B cell (primary cell): ENCODE data around the gene MYL10. TPM values are rescaled to one million over a fixed set of nuclear protein-coding genes. Genes with fewer than 3 reads are reported as not detected.

Experiments used
- ATAC-seq: fragments of 200-7000 bp; cut with Tn5 transposase; one replicate; pipeline ENCODE4 v1.10.0; 2021; ENCODE audit warnings: low read depth, mild to moderate bottlenecking, moderate number of reproducible peaks, moderate library complexity
- CTCF ChIA-PET: fragments of 350-600 bp; sonication (Branson Sonifier 250); formaldehyde crosslinking; loops from one replicate; lab custom pipeline; 2021; ENCODE audit warnings: antibody characterized with exemption, inconsistent platforms; lab: Charles Lee
- POLR2A ChIA-PET: fragments of 350-600 bp; sonication (Branson Sonifier 250); formaldehyde crosslinking; loops from one replicate; lab custom pipeline; 2021; ENCODE audit warnings: antibody characterized with exemption; lab: Charles Lee
- DNase-seq: peaks from one replicate; pipeline ENCODE4 v3.0.0; 2013
- H2AFZ ChIP-seq: 2 replicates; pipeline ENCODE4 v1.6.1; 2012; ENCODE audit warnings: mild to moderate bottlenecking, low read depth, low read length; ENCODE audit not compliant: insufficient read depth, poor library complexity, severe bottlenecking
- H3K27ac ChIP-seq, 2 donors: 1 replicate in 1 of 2; 2 replicates in 1 of 2; pipeline ENCODE4 v1.5.1; 2012 to 2013; ENCODE audit warnings: low read length in 2 of 2, mild to moderate bottlenecking in 2 of 2, moderate library complexity in 1 of 2
- H3K27me3 ChIP-seq, 4 experiments: fragments of 200-600 bp in 1 of 4; sonication (generic) in 1 of 4; replicated peaks in 1 of 4; 1 replicate in 2 of 4; 2 replicates in 2 of 4; pipeline versions ENCODE4 v1.6.1 to v1.7.0; 2013 to 2016; ENCODE audit warnings: low read length in 3 of 4, mild to moderate bottlenecking in 2 of 4, mixed read lengths in 1 of 4, moderate library complexity in 1 of 4; ENCODE audit not compliant: insufficient read depth in 4 of 4, control insufficient read depth in 3 of 4; ENCODE audit errors: control extremely low read depth in 1 of 4
- H3K36me3 ChIP-seq, 2 experiments: replicated peaks in 1 of 2; 1 replicate in 1 of 2; 2 replicates in 1 of 2; pipeline versions ENCODE4 v1.6.1 to v1.7.1; 2013; ENCODE audit warnings: low read length in 1 of 2; ENCODE audit not compliant: insufficient read depth in 2 of 2, control insufficient read depth in 1 of 2; ENCODE audit errors: control extremely low read depth in 1 of 2, extremely low read depth in 1 of 2
- H3K4me1 ChIP-seq, 2 donors: fragments of 200-600 bp in 1 of 2; sonication (generic) in 1 of 2; 1 replicate in 1 of 2; 2 replicates in 1 of 2; pipeline versions ENCODE4 v1.5.1 to v1.6.1; 2013 to 2017; ENCODE audit warnings: low read length in 2 of 2; ENCODE audit not compliant: control insufficient read depth in 2 of 2, insufficient read depth in 2 of 2
- H3K4me2 ChIP-seq: replicated peaks from 2 replicates; pipeline ENCODE3; 2012; ENCODE audit warnings: mild to moderate bottlenecking, low read depth, low read length; ENCODE audit not compliant: poor library complexity, severe bottlenecking
- H3K4me3 ChIP-seq, 5 experiments: fragments of 200-600 bp in 1 of 5; sonication (generic) in 1 of 5; 1 replicate in 3 of 5; 2 replicates in 2 of 5; pipeline versions ENCODE4 v1.5.1 to v1.7.0; 2011 to 2016; ENCODE audit warnings: low read length in 4 of 5, mild to moderate bottlenecking in 4 of 5, low read depth in 2 of 5, control low read depth in 1 of 5, moderate library complexity in 1 of 5; ENCODE audit not compliant: insufficient read depth in 1 of 5; ENCODE audit errors: control extremely low read depth in 1 of 5, extremely low read depth in 1 of 5
- H3K79me2 ChIP-seq: fragments of 200-600 bp; sonication (generic); one replicate; pipeline ENCODE4 v1.6.0; 2016; ENCODE audit warnings: low read length; ENCODE audit not compliant: control insufficient read depth, insufficient read depth
- H3K9ac ChIP-seq: fragments of 200-600 bp; sonication (generic); 2 replicates; pipeline ENCODE4 v1.6.1; 2017; ENCODE audit warnings: mild to moderate bottlenecking, low read length, moderate library complexity
- H3K9me3 ChIP-seq, 3 donors: one replicate each; pipeline versions ENCODE4 v1.6.1 to v1.7.1; 2013; ENCODE audit warnings: low read length in 2 of 3; ENCODE audit not compliant: control insufficient read depth in 2 of 3, insufficient read depth in 1 of 3; ENCODE audit errors: control extremely low read depth in 1 of 3
- H4K20me1 ChIP-seq: 2 replicates; pipeline ENCODE4 v1.6.0; 2012; ENCODE audit warnings: mild to moderate bottlenecking, low read length; ENCODE audit not compliant: insufficient read depth, control insufficient read depth, poor library complexity, severe bottlenecking
- H3K27ac Mint-ChIP-seq: one replicate; pipeline ENCODE4 v1.8.0; 2021; ENCODE audit warnings: mixed read lengths
- H3K27me3 Mint-ChIP-seq: one replicate; pipeline ENCODE4 v1.8.0; 2021; ENCODE audit warnings: mixed read lengths
- H3K4me1 Mint-ChIP-seq: one replicate; pipeline ENCODE4 v1.8.0; 2021; ENCODE audit warnings: mixed read lengths
- H3K4me3 Mint-ChIP-seq: one replicate; pipeline ENCODE4 v1.8.0; 2021; ENCODE audit warnings: mixed read lengths
- H3K9me3 Mint-ChIP-seq: one replicate; pipeline ENCODE4 v1.8.0; 2022; ENCODE audit warnings: mixed read lengths; ENCODE audit not compliant: insufficient read depth
- EZH2 ChIP-seq: IDR thresholded peaks from 2 replicates; pipeline ENCODE4 v1.6.1; 2012; ENCODE audit warnings: borderline replicate concordance, low read depth, mild to moderate bottlenecking, moderate library complexity, low read length; ENCODE audit not compliant: insufficient read depth, poor library complexity, severe bottlenecking
- WGBS: methylation state at CpG from one replicate; pipeline ENCODE4 v1.1.5; 2013; ENCODE audit warnings: missing lambda C conversion rate; ENCODE audit not compliant: insufficient coverage; 5-methylcytosine and 5-hydroxymethylcytosine counted together
- intact Hi-C: fragments of 100-400 bp; cut with micrococcal nuclease; formaldehyde crosslinking; loops from one replicate; pipeline ENCODE4 v1.10.0; 2022
- polyA plus RNA-seq: library from polyadenylated mRNA; depleted of rRNA; stranded (reverse); fragments of >200 nt; gene quantifications from 2 replicates; pipeline ENCODE4 v1.2.3, GENCODE V29; 2012
- total RNA-seq, 2 donors: library from RNA; stranded (reverse); fragments of 120-200 nt in 1 of 2; gene quantifications; 1 replicate in 1 of 2; 2 replicates in 1 of 2; pipeline versions ENCODE4 v1.2.3 to v1.2.4, GENCODE V29; 2013 to 2022
- TF ChIP-seq, protein P1 (sequence below): fragments of 200-600 bp; IDR thresholded peaks from one replicate; pipeline ENCODE4 v1.8.0; 2022; ENCODE audit warnings: antibody characterized with exemption, mild to moderate bottlenecking

Gene MYL10
- total and polyA plus RNA-seq, 2 donors (not counting 1 experiment from before 2014, with no cell fraction given): not detected

DNA sequence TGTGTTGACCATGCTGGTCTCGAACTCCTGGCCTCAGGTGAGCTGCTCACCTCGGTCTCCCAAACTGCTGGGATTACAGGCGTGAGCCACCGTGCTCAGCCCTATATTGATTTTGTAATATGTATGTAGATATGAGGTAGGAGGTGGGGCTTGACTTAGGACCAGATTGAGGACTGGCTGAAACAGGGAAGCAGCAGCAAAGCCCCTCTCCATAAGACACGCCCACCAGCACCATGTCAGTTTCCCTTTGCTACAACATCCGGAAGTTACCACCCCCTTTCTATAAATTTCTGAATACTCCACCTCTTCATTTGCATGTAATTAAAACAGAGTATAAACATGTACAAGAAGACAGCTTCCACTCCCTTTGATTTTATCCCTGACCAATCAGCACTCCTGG is 47.9 kb upstream of the MYL10 start:
- intact Hi-C loops: no loop called here

DNA sequence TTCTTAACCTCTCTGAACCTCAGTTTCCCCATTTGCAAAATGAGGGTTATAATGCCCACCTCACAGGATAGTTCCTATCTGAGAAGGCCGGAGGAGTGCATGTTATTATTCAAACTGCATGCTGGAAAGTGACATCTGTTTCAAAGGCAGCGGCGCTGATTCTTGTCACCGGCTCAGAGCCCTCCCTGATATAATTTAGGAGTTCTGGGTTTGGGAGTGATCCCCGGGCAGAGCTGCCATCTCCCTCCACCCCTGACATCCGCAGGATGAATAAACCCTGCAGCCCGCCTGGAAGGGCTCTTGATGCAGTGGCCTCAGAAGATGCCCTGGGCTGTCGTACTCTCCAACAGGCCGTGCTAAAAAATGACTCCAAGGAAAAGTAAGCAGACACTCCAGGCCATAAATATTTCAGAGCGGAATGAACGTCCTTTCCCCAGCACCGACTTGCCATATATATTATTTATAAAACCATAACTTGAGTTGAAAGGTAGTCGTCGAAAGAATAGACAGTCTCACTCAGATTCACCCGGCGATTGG is 47.0 kb upstream of the MYL10 start:
- H2AFZ ChIP-seq: no peak overlapping the region
- Mint-ChIP-seq H3K4me1 (no peaks in the 10 kb centered on the region), H3K4me3 (no peak overlapping the region), H3K27me3 (no peaks in the 10 kb centered on the region), H3K9me3 (peaks cover 4% of the 10 kb centered on the region), H3K27ac (no peak overlapping the region)
- 100% methylated on average over 5 of the region's 16 CpGs for WGBS
- DNase-seq (no peak), ATAC-seq (no peak)
- no peaks in the 10 kb centered on the region for H3K79me2 ChIP-seq
- CTCF ChIA-PET: no interaction called here
- no peak overlapping the region for H3K4me2 ChIP-seq
- no peaks in the 10 kb centered on the region for H3K36me3 ChIP-seq
- TF ChIP-seq, protein P1, sequence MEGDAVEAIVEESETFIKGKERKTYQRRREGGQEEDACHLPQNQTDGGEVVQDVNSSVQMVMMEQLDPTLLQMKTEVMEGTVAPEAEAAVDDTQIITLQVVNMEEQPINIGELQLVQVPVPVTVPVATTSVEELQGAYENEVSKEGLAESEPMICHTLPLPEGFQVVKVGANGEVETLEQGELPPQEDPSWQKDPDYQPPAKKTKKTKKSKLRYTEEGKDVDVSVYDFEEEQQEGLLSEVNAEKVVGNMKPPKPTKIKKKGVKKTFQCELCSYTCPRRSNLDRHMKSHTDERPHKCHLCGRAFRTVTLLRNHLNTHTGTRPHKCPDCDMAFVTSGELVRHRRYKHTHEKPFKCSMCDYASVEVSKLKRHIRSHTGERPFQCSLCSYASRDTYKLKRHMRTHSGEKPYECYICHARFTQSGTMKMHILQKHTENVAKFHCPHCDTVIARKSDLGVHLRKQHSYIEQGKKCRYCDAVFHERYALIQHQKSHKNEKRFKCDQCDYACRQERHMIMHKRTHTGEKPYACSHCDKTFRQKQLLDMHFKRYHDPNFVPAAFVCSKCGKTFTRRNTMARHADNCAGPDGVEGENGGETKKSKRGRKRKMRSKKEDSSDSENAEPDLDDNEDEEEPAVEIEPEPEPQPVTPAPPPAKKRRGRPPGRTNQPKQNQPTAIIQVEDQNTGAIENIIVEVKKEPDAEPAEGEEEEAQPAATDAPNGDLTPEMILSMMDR: no peak
- TF ChIP-seq EZH2: no peak
- POLR2A ChIA-PET: no interaction called here
- H3K27ac ChIP-seq: no peak overlapping the region
- no peaks in the 10 kb centered on the region for H3K27me3 ChIP-seq
- peaks cover 0 to 7% (median 5%) of the 10 kb centered on the region in 3 donors for H3K9me3 ChIP-seq
- no peak overlapping the region for H3K9ac ChIP-seq
- H4K20me1 ChIP-seq: no peaks in the 10 kb centered on the region
- no peaks in the 10 kb centered on the region for H3K4me1 ChIP-seq
- H3K4me3 ChIP-seq: no peak overlapping the region
- intact Hi-C loops: no loop called here

More for the DNA sequence above, 47.9 kb upstream of the MYL10 start:
- Histone ChIP-seq H2AFZ (no peak overlapping the region), H3K79me2 (no peaks in the 10 kb centered on the region), H3K9me3 (peaks cover 0 to 7% (median 5%) of the 10 kb centered on the region in 3 donors), H3K27me3 (no peaks in the 10 kb centered on the region), H3K36me3 (no peaks in the 10 kb centered on the region), H3K9ac (no peak overlapping the region), H3K27ac (no peak overlapping the region), H3K4me2 (no peak overlapping the region), H3K4me1 (no peaks in the 10 kb centered on the region), H3K4me3 (no peak overlapping the region), H4K20me1 (no peaks in the 10 kb centered on the region)
- CTCF ChIA-PET: no interaction called here
- TF ChIP-seq, protein P1: no peak
- TF ChIP-seq EZH2: no peak
- Mint-ChIP-seq H3K4me3 (no peak overlapping the region), H3K9me3 (peaks cover 4% of the 10 kb centered on the region), H3K27ac (no peak overlapping the region), H3K4me1 (no peaks in the 10 kb centered on the region), H3K27me3 (no peaks in the 10 kb centered on the region)
- WGBS: 100% methylated on average over 1 of the region's 6 CpGs
- DNase-seq (no peak), ATAC-seq (no peak)
- POLR2A ChIA-PET: no interaction called here
